K562 (cell line): Measurements from ENCODE around the gene CASKIN1. TPM values are rescaled to one million over a fixed set of nuclear protein-coding genes. Genes with fewer than 3 reads are reported as not detected.

Experiments used
- ATF2 ChIP-seq: sonication (generic); formaldehyde crosslinking; IDR thresholded peaks from 2 replicates; pipeline ENCODE4 v1.8.1; 2022; ENCODE audit warnings: missing genetic modification reagents
- CCNT2 ChIP-seq: IDR thresholded peaks from 2 replicates; pipeline ENCODE4 v1.6.1; 2011; ENCODE audit warnings: borderline replicate concordance, low read depth, mild to moderate bottlenecking, moderate library complexity, mixed read lengths, low read length; ENCODE audit not compliant: insufficient read length; ENCODE audit errors: extremely low read depth
- HMGN3 ChIP-seq: IDR thresholded peaks from 2 replicates; pipeline ENCODE4 v1.6.1; 2011; ENCODE audit warnings: borderline replicate concordance, low read depth, mild to moderate bottlenecking, mixed read lengths, low read length; ENCODE audit not compliant: insufficient read length; ENCODE audit errors: extremely low read depth
- L3MBTL2 ChIP-seq: fragments of 450-650 bp; IDR thresholded peaks from 2 replicates; pipeline ENCODE4 v1.6.1; 2016; ENCODE audit warnings: mild to moderate bottlenecking, moderate library complexity
- MGA ChIP-seq: fragments of 450-650 bp; IDR thresholded peaks from 2 replicates; pipeline ENCODE4 v1.6.1; 2016; ENCODE audit warnings: mild to moderate bottlenecking, moderate library complexity
- MNT ChIP-seq, 2 experiments: fragments of 450-650 bp; conservative IDR thresholded peaks; 2 replicates each; pipeline ENCODE4 v1.6.1; 2017; ENCODE audit warnings: mild to moderate bottlenecking in 2 of 2, moderate library complexity in 2 of 2
- RNF2 ChIP-seq: sonication (generic); IDR thresholded peaks from 2 replicates; pipeline ENCODE4 v1.6.1; 2016
- SIRT6 ChIP-seq: IDR thresholded peaks from one replicate; pipeline ENCODE4 v1.6.1; 2012; ENCODE audit warnings: low read depth, mild to moderate bottlenecking, control low read depth, inconsistent platforms, low read length, moderate library complexity
- ZEB2 ChIP-seq: fragments of 450-650 bp; IDR thresholded peaks from 2 replicates; pipeline ENCODE4 v1.6.1; 2016
- ZNF75A ChIP-seq: fragments of 450-650 bp; formaldehyde crosslinking; IDR thresholded peaks from 2 replicates; pipeline ENCODE4 v1.4.0; 2020; ENCODE audit warnings: mild to moderate bottlenecking
- polyA plus RNA-seq, 8 experiments: library from polyadenylated mRNA; depleted of rRNA in 4 of 8; stranded (reverse) in 5 of 8; unstranded in 3 of 8; fragments of >200 nt; fragmentation: Nextera tagmentation in 2 of 8; fragmentation: Illumina TruSeq in 1 of 8; extraction: Ambion mirVana in 2 of 8; extraction: Trizol in 1 of 8; gene quantifications; 2 replicates each; pipeline versions ENCODE4 v1.2.1 to v1.2.3, GENCODE V29; 2011 to 2014; ENCODE audit warnings: inconsistent platforms in 1 of 8, missing spikeins in 1 of 8
- total RNA-seq, 7 experiments: library from RNA; depleted of rRNA in 6 of 7; stranded (reverse); fragments of >200 nt in 6 of 7; fragmentation: Illumina TruSeq in 2 of 7; extraction: Trizol in 2 of 7; gene quantifications; 2 replicates each; pipeline versions ENCODE4 v1.2.1 to v1.2.3, GENCODE V29; 2011 to 2021; ENCODE audit warnings: low replicate concordance in 1 of 7

Gene CASKIN1
- total and polyA plus RNA-seq, 9 of the 15 experiments (the other 6 are each of a cell fraction or from before 2014, with no cell fraction given) = 0.15 to 4.5 (median 1.5) TPM; not detected in 2

DNA sequence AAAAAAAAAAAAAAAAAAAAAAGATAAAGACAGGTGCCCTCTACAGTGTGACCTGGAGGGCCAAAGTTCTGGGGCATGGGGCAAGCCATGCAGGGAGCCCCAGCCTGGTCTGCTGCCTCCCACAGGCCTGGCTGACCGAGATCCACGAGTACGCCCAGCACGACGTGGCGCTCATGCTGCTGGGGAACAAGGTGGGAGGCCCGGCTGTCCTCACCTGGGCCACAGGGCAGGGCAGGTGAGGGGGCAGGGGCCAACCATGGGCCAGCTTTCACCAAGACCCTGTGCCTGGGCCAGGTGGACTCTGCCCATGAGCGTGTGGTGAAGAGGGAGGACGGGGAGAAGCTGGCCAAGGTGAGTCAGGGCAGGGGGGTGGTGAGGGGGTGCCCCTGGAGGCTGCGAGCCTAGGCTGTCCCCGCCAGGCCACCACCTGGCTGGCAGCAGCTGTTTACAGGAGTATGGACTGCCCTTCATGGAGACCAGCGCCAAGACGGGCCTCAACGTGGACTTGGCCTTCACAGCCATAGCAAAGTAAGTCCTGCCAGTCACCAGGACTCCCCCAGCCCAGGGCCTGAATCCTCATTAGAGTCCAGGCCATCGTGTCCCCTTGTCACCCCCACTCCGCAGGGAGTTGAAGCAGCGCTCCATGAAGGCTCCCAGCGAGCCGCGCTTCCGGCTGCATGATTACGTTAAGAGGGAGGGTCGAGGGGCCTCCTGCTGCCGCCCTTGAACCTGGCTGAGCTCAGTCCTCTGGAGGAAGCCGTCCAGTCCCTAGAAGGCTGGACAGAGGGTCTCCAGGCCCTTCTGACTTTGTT, 43.5 kb downstream of the CASKIN1 start (continued):
- no peak for TF ChIP-seq ATF2 (CRISPR knock-in tag)
- TF ChIP-seq ZNF75A (CRISPR knock-in tag) = no peak
- TF ChIP-seq HMGN3 = peak; percentile 29
- TF ChIP-seq ZEB2 = peak; percentile 73; the same call in 1 of the 2 replicates
- TF ChIP-seq SIRT6 = peak; percentile 35
- TF ChIP-seq CCNT2 = peak; percentile 21
- peak; percentile 30; the same call in 1 of the 2 replicates for TF ChIP-seq RNF2
- TF ChIP-seq MGA = peak; percentile 57
- peak; percentile 34; the same call in 1 of the 2 replicates for TF ChIP-seq L3MBTL2
- TF ChIP-seq MNT (conservative IDR thresholded peaks at IDR 0.05) = peak in 1 of 2 experiments; percentile 61; a peak in 2 of 4 replicates
